ENCODE measurements around the gene UBA5. TPM values are rescaled to one million over a fixed set of nuclear protein-coding genes. Genes with fewer than 3 reads are reported as not detected.

Gene UBA5
- total and polyA plus RNA-seq, 9 of the 15 experiments (the other 6 are each of a cell fraction or from before 2014, with no cell fraction given): 8.1 to 71.1 (median 29.4) TPM

DNA sequence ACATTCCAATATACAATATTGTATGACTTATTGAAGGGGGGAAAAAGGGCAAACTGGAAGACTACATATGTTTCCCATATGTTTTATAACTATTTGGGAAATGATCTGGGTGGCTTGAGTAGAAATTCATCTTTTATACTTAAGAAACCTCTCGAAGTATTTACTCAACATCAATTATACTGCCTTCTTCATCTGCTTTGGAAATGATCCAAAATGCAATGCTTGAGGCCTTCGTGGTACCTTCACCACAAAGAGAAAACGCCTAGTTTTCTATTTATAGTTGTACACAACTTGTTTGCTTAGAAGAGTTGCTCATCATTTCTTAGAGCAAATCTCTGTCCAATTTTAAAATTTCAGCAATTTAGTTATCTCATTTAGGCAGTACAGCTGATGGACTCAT lies 44.2 kb upstream of the UBA5 start (continued):
- TF ChIP-seq ZNF12 (CRISPR knock-in tag; IDR thresholded peaks at IDR 0.05): no peak
- no peak for TF ChIP-seq BMI1 (IDR thresholded peaks at IDR 0.05; ENCODE audit: low read length)
- no peak for TF ChIP-seq BACH1 (tag; IDR thresholded peaks at IDR 0.05)
- TF ChIP-seq, protein P1, sequence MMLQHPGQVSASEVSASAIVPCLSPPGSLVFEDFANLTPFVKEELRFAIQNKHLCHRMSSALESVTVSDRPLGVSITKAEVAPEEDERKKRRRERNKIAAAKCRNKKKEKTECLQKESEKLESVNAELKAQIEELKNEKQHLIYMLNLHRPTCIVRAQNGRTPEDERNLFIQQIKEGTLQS (IDR thresholded peaks at IDR 0.05): no peak
- TF ChIP-seq, protein P1 (CRISPR knock-in tag; conservative IDR thresholded peaks at IDR 0.05): no peak
- TF ChIP-seq BHLHE40 (IDR thresholded peaks at IDR 0.05; ENCODE audit: low read length): no peak
- TF ChIP-seq ELF2 (CRISPR knock-in tag; IDR thresholded peaks at IDR 0.05): no peak
- TF ChIP-seq NUFIP1 (IDR thresholded peaks at IDR 0.05; ENCODE audit: partially characterized antibody): no peak
- TF ChIP-seq NFXL1 (CRISPR knock-in tag; IDR thresholded peaks at IDR 0.05): no peak

DNA sequence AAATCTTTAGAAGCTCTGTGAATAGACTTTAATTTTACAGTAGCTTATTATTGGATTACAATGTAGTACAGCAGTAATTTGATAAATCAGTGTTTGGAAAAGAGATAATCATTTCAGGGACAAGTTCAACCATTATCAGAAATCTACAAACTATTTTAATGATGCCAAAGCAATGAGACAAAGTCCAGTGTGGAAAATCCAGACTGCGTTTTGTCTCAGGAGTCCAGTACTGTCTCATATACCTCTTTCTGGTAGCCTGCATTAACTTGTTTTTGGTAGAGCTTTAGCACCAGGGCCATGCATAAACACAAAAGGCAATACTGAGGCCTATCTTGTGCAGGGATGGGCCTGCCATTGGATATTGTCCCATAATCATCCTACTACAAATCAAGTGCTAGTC lies 43.3 kb upstream of the UBA5 start:
- intact Hi-C loops (cut with micrococcal nuclease) (no loop called here), in situ Hi-C loops (cut with MboI) (no loop called here)
- Histone ChIP-seq H3K27me3 (ENCODE audit: control insufficient read depth in 2 of 2, insufficient read depth in 2 of 2, low read length in 2 of 2) (no peaks in the 10 kb centered on the region), H3K27ac (ENCODE audit: extremely low read depth, low read depth, low read length) (no peak overlapping the region), H3K9ac (ENCODE audit: insufficient read depth in 1 of 2, low read depth in 2 of 2, low read length in 2 of 2) (no peak overlapping the region), H4K20me1 (replicated peaks; ENCODE audit: control insufficient read depth, insufficient read depth, low read length) (no peaks in the 10 kb centered on the region), H3K4me2 (ENCODE audit: insufficient read depth, low read length) (no peak overlapping the region), H3K4me3 (no peak overlapping the region), H3K4me1 (replicated peaks in 1 of 2; ENCODE audit: control insufficient read depth in 2 of 2, insufficient read depth in 2 of 2, low read length in 2 of 2) (no peaks in the 10 kb centered on the region), H3K36me3 (ENCODE audit: control insufficient read depth, insufficient read depth, low read length) (no peaks in the 10 kb centered on the region), H3K9me3 (replicated peaks; ENCODE audit: control insufficient read depth, insufficient read depth, low read depth, low read length) (no peaks in the 10 kb centered on the region), H2AFZ (ENCODE audit: low read depth, low read length) (no peak overlapping the region), H3K79me2 (ENCODE audit: control insufficient read depth, insufficient read depth, low read length) (no peaks in the 10 kb centered on the region), H3K9me1 (ENCODE audit: control insufficient read depth, insufficient read depth, low read length) (no peaks in the 10 kb centered on the region)
- BruUV-seq (replicated peaks): no TSS peak
- WGBS (ENCODE audit: insufficient coverage, low coverage, missing lambda C conversion rate): 78% methylated on average over 1 of the region's 1 CpG
- POLR2A ChIA-PET: no interaction called here
- ATAC-seq: no peak
- DNase-seq (ENCODE audit: extremely low read depth in 1 of 4, low spot score in 3 of 4): no peak
- CTCF ChIA-PET (ENCODE audit: low intra/inter-chr PET ratio): no interaction called here
- FAIRE-seq: no peak
- no peak for TF ChIP-seq CBFA2T2 (conservative IDR thresholded peaks at IDR 0.05)
- TF ChIP-seq NFIC (IDR thresholded peaks at IDR 0.05): no peak
- TF ChIP-seq E2F3 (CRISPR knock-in tag; IDR thresholded peaks at IDR 0.05): no peak
- TF ChIP-seq CHCHD3 (CRISPR knock-in tag; IDR thresholded peaks at IDR 0.05): no peak
- TF ChIP-seq PRMT5 (CRISPR knock-in tag; IDR thresholded peaks at IDR 0.05): no peak
- no peak for TF ChIP-seq HNRNPK (IDR thresholded peaks at IDR 0.05; ENCODE audit: low read depth, low read length, poor library complexity, severe bottlenecking)
- no peak for TF ChIP-seq ILK (tag; IDR thresholded peaks at IDR 0.05; ENCODE audit: borderline replicate concordance, low read depth)
- no peak for TF ChIP-seq ZNF354B (CRISPR knock-in tag; IDR thresholded peaks at IDR 0.05)
- TF ChIP-seq, protein P2, sequence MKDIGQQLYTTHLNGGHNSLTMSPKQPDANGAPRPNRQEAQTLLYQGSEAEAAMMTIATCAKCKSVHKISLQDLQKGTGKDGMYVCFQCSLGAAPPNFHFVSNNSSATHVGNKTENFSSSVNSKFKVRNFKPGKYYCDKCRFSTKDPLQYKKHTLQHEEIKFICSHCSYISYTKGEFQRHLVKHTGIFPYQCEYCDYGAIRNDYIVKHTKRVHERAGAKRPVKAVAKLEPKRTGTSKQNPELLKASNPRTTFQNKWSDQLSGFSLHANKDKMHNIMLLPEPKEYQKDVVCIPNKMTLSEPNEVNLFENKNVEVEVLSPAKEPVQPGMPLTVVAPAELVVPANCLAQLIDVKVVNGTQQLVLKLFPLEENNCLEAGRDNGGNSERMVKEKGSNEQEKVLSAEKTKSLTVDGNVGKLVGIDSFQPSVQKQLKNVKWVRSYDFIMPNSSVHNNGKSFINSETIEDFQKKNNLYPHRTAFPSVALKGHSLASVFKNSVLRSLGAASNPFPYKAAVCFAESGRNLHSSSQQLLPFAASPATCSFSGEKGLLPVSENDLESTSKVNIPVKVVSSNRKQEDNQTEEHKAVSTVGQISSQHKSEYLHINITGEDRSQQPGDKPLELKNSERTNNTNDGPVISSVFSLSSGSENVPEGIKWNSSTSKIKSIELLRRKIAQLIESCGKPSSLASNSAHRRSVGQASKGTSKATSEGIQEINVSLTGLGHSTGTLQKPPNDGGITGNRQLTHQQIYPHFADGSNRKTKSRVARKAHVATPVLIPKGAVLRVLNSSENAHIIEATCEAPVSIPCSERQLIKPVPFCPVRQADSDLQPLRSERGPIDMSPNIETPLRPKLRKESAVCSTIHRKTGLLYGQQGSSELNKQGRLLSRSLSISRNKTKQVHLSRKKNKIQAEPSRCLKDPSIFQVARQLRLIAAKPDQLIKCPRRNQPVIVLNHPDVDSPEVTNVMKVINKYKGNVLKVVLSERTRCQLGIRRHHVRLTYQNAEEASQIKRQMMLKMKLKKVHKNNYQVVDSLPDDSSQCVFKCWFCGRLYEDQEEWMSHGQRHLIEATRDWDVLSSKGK (CRISPR knock-in tag; IDR thresholded peaks at IDR 0.05): no peak
- no peak for TF ChIP-seq XRCC5 (IDR thresholded peaks at IDR 0.05; ENCODE audit: low read depth, low read length)
- no peak for TF ChIP-seq NELFE (IDR thresholded peaks at IDR 0.05; ENCODE audit: insufficient read depth, insufficient read length)

Measured in K562 (cell line).